Naive thymus-derived CD4-positive, alpha-beta T cell (primary cell): ENCODE data around the gene MDFI. TPM values are rescaled to one million over a fixed set of nuclear protein-coding genes. Genes with fewer than 3 reads are reported as not detected.

Experiments
- ATAC-seq: fragments of 150-1000 bp; cut with Tn5 transposase; 2 replicates; pipeline ENCODE4 v1.10.0; 2021; ENCODE audit warnings: mild to moderate bottlenecking, moderate library complexity
- CTCF ChIA-PET: fragments of 350-600 bp; sonication (Branson Sonifier 250); formaldehyde crosslinking; loops from one replicate; lab custom pipeline; 2021; ENCODE audit warnings: antibody characterized with exemption; lab: Charles Lee
- POLR2A ChIA-PET: fragments of 350-600 bp; sonication (Branson Sonifier 250); formaldehyde crosslinking; loops from one replicate; lab custom pipeline; 2021; ENCODE audit warnings: antibody characterized with exemption, inconsistent platforms; lab: Charles Lee
- DNase-seq, 9 donors: peaks; one replicate each; pipeline versions ENCODE4 v3.0.0 to v3.0.0-alpha.2; 2020 to 2022; ENCODE audit warnings: mixed read lengths in 1 of 9
- H3K27ac ChIP-seq: one replicate; pipeline ENCODE4 v1.7.0; 2013; ENCODE audit warnings: mild to moderate bottlenecking, low read depth, low read length, moderate library complexity
- H3K27me3 ChIP-seq, 2 donors: one replicate each; pipeline ENCODE4 v1.7.0; 2013; ENCODE audit warnings: low read length in 2 of 2, mild to moderate bottlenecking in 2 of 2, moderate library complexity in 2 of 2; ENCODE audit not compliant: control insufficient read depth in 2 of 2, insufficient read depth in 2 of 2
- H3K36me3 ChIP-seq, 3 experiments: 1 replicate in 2 of 3; 2 replicates in 1 of 3; pipeline ENCODE4 v1.7.0; 2013; ENCODE audit warnings: low read length in 3 of 3, mild to moderate bottlenecking in 3 of 3, moderate library complexity in 1 of 3; ENCODE audit not compliant: insufficient read depth in 3 of 3, control insufficient read depth in 2 of 3
- H3K4me1 ChIP-seq, 2 donors: one replicate each; pipeline ENCODE4 v1.7.0; 2013; ENCODE audit warnings: low read length in 2 of 2, mild to moderate bottlenecking in 2 of 2, moderate library complexity in 1 of 2; ENCODE audit not compliant: control insufficient read depth in 2 of 2, insufficient read depth in 2 of 2
- H3K4me3 ChIP-seq: 2 replicates; pipeline ENCODE4 v1.7.0; 2013; ENCODE audit warnings: mild to moderate bottlenecking, low read length
- H3K9me3 ChIP-seq, 3 experiments: 1 replicate in 2 of 3; 2 replicates in 1 of 3; pipeline ENCODE4 v1.7.0; 2013; ENCODE audit warnings: low read length in 3 of 3; ENCODE audit not compliant: control insufficient read depth in 2 of 3
- H3K27ac Mint-ChIP-seq, 9 donors: one replicate each; pipeline ENCODE4 v1.8.0; 2020 to 2022; ENCODE audit warnings: mixed read lengths in 9 of 9, mild to moderate bottlenecking in 8 of 9, moderate library complexity in 5 of 9, inconsistent platforms in 2 of 9
- H3K27me3 Mint-ChIP-seq, 5 donors: one replicate each; pipeline ENCODE4 v1.8.0; 2021 to 2022; ENCODE audit warnings: mixed read lengths in 5 of 5, mild to moderate bottlenecking in 1 of 5
- H3K36me3 Mint-ChIP-seq, 5 donors: one replicate each; pipeline ENCODE4 v1.8.0; 2020 to 2022; ENCODE audit warnings: mixed read lengths in 5 of 5, mild to moderate bottlenecking in 3 of 5, inconsistent platforms in 1 of 5
- H3K4me1 Mint-ChIP-seq, 7 donors: one replicate each; pipeline ENCODE4 v1.8.0; 2020 to 2022; ENCODE audit warnings: mixed read lengths in 7 of 7, mild to moderate bottlenecking in 3 of 7, inconsistent platforms in 1 of 7
- H3K4me3 Mint-ChIP-seq, 10 donors: one replicate each; pipeline ENCODE4 v1.8.0; 2020 to 2022; ENCODE audit warnings: mild to moderate bottlenecking in 10 of 10, mixed read lengths in 10 of 10, moderate library complexity in 6 of 10, inconsistent platforms in 2 of 10
- H3K9me3 Mint-ChIP-seq, 11 donors: one replicate each; pipeline ENCODE4 v1.8.0; 2020 to 2022; ENCODE audit warnings: mixed read lengths in 11 of 11, mild to moderate bottlenecking in 4 of 11, inconsistent platforms in 1 of 11, moderate library complexity in 1 of 11
- intact Hi-C, 2 donors: fragments of 100-400 bp; cut with micrococcal nuclease; formaldehyde crosslinking; loops; one replicate each; pipeline ENCODE4 v1.15.1; 2023
- polyA plus RNA-seq, 2 donors: library from polyadenylated mRNA; unstranded; fragments of 300-500 nt; fragmentation: Illumina TruSeq; gene quantifications; one replicate each; pipeline ENCODE4 v1.2.3, GENCODE V29; 2021
- total RNA-seq, 6 experiments: library from RNA in 5 of 6; stranded (reverse) in 5 of 6; gene quantifications; 1 replicate in 5 of 6; 2 replicates in 1 of 6; pipeline ENCODE4 v1.2.3 and lab custom pipeline; 2021 to 2026

Gene MDFI
- total and polyA plus RNA-seq, 7 experiments from 2014 or later = not detected

GRCh38 chr6:41593406-41593805 is 44.9 kb upstream of the MDFI start:
- intact Hi-C loops = loop anchor here in 1 of 2 donors (2.0 kb wide), 1 partner anchor 287 kb away; no protein-coding TSS in a partner anchor
- H3K4me1 ChIP-seq = peaks cover 0 to 5% of the 10 kb centered on the region in 2 donors
- Mint-ChIP-seq H3K27ac (no peak overlapping the region), H3K9me3 (peaks cover 0 to 1% (median 0%) of the 10 kb centered on the region in 11 donors), H3K27me3 (no peaks in the 10 kb centered on the region), H3K4me3 (no peak overlapping the region), H3K36me3 (peaks cover 0 to 8% (median 0%) of the 10 kb centered on the region in 5 donors), H3K4me1 (peaks cover 0 to 4% (median 0%) of the 10 kb centered on the region in 7 donors)
- no peak for DNase-seq
- ChIA-PET CTCF (interaction anchor here (3.7 kb wide), 1 partner anchor 168 kb away, joined by 22 read pairs; no protein-coding TSS in a partner anchor), POLR2A (no interaction called here)
- H3K4me3 ChIP-seq = no peak overlapping the region
- no peaks in the 10 kb centered on the region for H3K9me3 ChIP-seq
- no peak overlapping the region for H3K27ac ChIP-seq
- H3K36me3 ChIP-seq = peaks cover 0 to 9% (median 0%) of the 10 kb centered on the region in 3 experiments
- no peaks in the 10 kb centered on the region for H3K27me3 ChIP-seq
- ATAC-seq = no peak

GRCh38 chr6:41593839-41594238 is 44.4 kb upstream of the MDFI start:
- Mint-ChIP-seq H3K9me3 (peaks cover 0 to 1% (median 0%) of the 10 kb centered on the region in 11 donors), H3K36me3 (peaks cover 0 to 6% (median 0%) of the 10 kb centered on the region in 5 donors), H3K4me3 (no peak overlapping the region), H3K27ac (no peak overlapping the region), H3K27me3 (no peaks in the 10 kb centered on the region), H3K4me1 (peaks cover 0 to 4% (median 0%) of the 10 kb centered on the region in 7 donors)
- ATAC-seq = no peak
- no peak for DNase-seq
- Histone ChIP-seq H3K27ac (no peak overlapping the region), H3K36me3 (peaks cover 0 to 9% (median 0%) of the 10 kb centered on the region in 3 experiments), H3K4me1 (peaks cover 0 to 5% of the 10 kb centered on the region in 2 donors), H3K27me3 (no peaks in the 10 kb centered on the region), H3K9me3 (no peaks in the 10 kb centered on the region), H3K4me3 (no peak overlapping the region)
- CTCF ChIA-PET = interaction anchor here (1.0 to 3.7 kb wide), 2 partner anchors 9 to 169 kb away, joined by 4 to 22 read pairs; no protein-coding TSS in a partner anchor
- POLR2A ChIA-PET = no interaction called here
- intact Hi-C loops = loop anchor here in 1 of 2 donors (2.0 kb wide), 1 partner anchor 287 kb away; no protein-coding TSS in a partner anchor

- H3K27me3 Mint-ChIP-seq = no peaks in the 10 kb centered on the region
- H3K36me3 Mint-ChIP-seq = peaks cover 0 to 6% (median 0%) of the 10 kb centered on the region in 5 donors
- Histone ChIP-seq H3K9me3 (no peaks in the 10 kb centered on the region), H3K4me3 (no peak overlapping the region), H3K27ac (no peak overlapping the region), H3K27me3 (no peaks in the 10 kb centered on the region), H3K36me3 (peaks cover 0 to 9% (median 0%) of the 10 kb centered on the region in 3 experiments), H3K4me1 (peaks cover 0 to 5% of the 10 kb centered on the region in 2 donors)
- intact Hi-C loops = no loop called here
- no peak overlapping the region for H3K27ac Mint-ChIP-seq
- ChIA-PET POLR2A (interaction anchor here (0.6 kb wide), 1 partner anchor 23 kb away, joined by 4 read pairs; no protein-coding TSS in a partner anchor), CTCF (interaction anchor here (0.7 to 3.7 kb wide), 3 partner anchors 8 to 169 kb away, joined by 3 to 22 read pairs (median 4); no protein-coding TSS in a partner anchor)
- peaks cover 0 to 1% (median 0%) of the 10 kb centered on the region in 11 donors for H3K9me3 Mint-ChIP-seq
- ATAC-seq (no peak), DNase-seq (no peak)
- H3K4me3 Mint-ChIP-seq = no peak overlapping the region
- H3K4me1 Mint-ChIP-seq = peaks cover 0 to 4% (median 0%) of the 10 kb centered on the region in 7 donors
These were observed 43.9 kb upstream of the MDFI start for GRCh38 chr6:41594326-41594725.

- Mint-ChIP-seq H3K27ac (no peak overlapping the region), H3K4me3 (no peak overlapping the region), H3K4me1 (peaks cover 0 to 4% (median 0%) of the 10 kb centered on the region in 7 donors), H3K27me3 (no peaks in the 10 kb centered on the region), H3K36me3 (peaks cover 0 to 6% (median 0%) of the 10 kb centered on the region in 5 donors), H3K9me3 (peaks cover 0 to 1% (median 0%) of the 10 kb centered on the region in 11 donors)
- H3K27me3 ChIP-seq = no peaks in the 10 kb centered on the region
- ATAC-seq = no peak
- H3K4me1 ChIP-seq = peaks cover 0 to 5% of the 10 kb centered on the region in 2 donors
- H3K9me3 ChIP-seq = no peaks in the 10 kb centered on the region
- ChIA-PET CTCF (interaction anchor here (0.7 to 3.7 kb wide), 5 partner anchors 8 to 226 kb away, joined by 3 to 22 read pairs (median 4); no protein-coding TSS in a partner anchor), POLR2A (interaction anchor here (0.6 kb wide), 1 partner anchor 24 kb away, joined by 4 read pairs; no protein-coding TSS in a partner anchor)
- H3K27ac ChIP-seq = no peak overlapping the region
- no peak for DNase-seq
- no peak overlapping the region for H3K4me3 ChIP-seq
- peaks cover 0 to 9% (median 0%) of the 10 kb centered on the region in 3 experiments for H3K36me3 ChIP-seq
- intact Hi-C loops = no loop called here
These were observed 43.5 kb upstream of the MDFI start for GRCh38 chr6:41594766-41595165.

DNA sequence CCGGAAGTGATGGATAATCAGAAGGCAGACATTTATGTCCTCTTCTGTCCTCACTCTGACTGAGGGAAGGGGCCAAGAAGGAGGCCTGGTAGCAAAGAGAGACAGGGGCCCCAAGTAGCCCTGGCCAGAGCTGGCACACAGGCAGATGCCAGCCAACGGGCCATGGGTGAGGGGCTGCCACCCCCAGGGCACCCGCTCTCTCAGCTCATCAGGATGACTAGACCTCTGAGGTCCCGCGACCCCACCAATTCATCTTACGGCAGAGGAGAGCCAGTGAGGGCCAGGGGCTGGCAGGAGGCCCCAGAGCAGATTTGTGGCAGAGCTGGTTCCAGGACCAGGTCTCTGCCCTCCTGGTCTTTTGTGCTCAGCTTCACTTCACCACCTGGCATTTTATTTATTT is 43.1 kb upstream of the MDFI start:
- peaks cover 0 to 6% (median 0%) of the 10 kb centered on the region in 5 donors for H3K36me3 Mint-ChIP-seq
- H3K9me3 Mint-ChIP-seq = peaks cover 0 to 1% (median 0%) of the 10 kb centered on the region in 11 donors
- no peaks in the 10 kb centered on the region for H3K27me3 ChIP-seq
- no peak overlapping the region for H3K27ac Mint-ChIP-seq
- intact Hi-C loops = no loop called here
- H3K27ac ChIP-seq = no peak overlapping the region
- H3K4me1 Mint-ChIP-seq = peaks cover 0 to 4% (median 0%) of the 10 kb centered on the region in 7 donors
- no peaks in the 10 kb centered on the region for H3K27me3 Mint-ChIP-seq
- H3K4me3 ChIP-seq = no peak overlapping the region
- peaks cover 0 to 5% of the 10 kb centered on the region in 2 donors for H3K4me1 ChIP-seq
- DNase-seq (no peak), ATAC-seq (no peak)
- CTCF ChIA-PET = interaction anchor here (0.7 to 3.7 kb wide), 5 partner anchors 89 to 227 kb away, joined by 3 to 22 read pairs (median 5); no protein-coding TSS in a partner anchor
- H3K36me3 ChIP-seq = peaks cover 0 to 9% (median 0%) of the 10 kb centered on the region in 3 experiments
- no peak overlapping the region for H3K4me3 Mint-ChIP-seq
- no peaks in the 10 kb centered on the region for H3K9me3 ChIP-seq
- POLR2A ChIA-PET = interaction anchor here (0.6 kb wide), 1 partner anchor 24 kb away, joined by 4 read pairs; no protein-coding TSS in a partner anchor

DNA sequence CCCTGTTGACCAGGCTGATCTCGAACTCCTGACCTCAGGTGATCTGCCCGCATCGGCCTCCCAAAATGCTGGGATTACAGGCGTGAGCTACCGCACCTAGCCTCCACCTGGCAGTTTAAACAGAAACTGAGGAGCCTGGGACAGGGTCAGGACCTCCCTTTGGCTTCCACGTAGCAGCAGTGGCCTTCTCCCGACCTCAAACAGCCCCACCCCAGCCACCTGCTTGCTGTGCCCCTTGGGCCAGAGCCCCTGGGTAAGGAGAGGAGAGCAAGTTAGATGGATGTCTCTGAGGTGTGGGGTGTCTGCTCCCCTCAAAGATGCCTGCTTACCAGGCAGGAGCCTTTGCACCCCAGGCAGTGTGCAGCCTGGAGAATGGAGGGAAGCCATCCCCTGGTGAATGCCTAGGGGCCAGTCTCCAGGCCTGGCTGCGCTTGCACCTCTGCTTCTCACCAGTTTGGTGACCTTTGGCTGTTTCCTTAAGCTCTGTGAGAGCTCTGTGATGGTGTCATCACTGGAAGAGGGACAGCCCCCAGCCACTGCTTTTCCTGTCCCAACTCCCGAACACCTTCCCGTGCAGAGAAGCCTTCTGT is 42.1 kb upstream of the MDFI start:
- Histone ChIP-seq H3K27ac (no peak overlapping the region), H3K4me3 (no peak overlapping the region), H3K9me3 (no peaks in the 10 kb centered on the region), H3K27me3 (no peaks in the 10 kb centered on the region), H3K36me3 (peaks cover 0 to 9% (median 0%) of the 10 kb centered on the region in 3 experiments), H3K4me1 (peaks cover 0 to 5% of the 10 kb centered on the region in 2 donors)
- POLR2A ChIA-PET = no interaction called here
- Mint-ChIP-seq H3K27ac (no peak overlapping the region), H3K27me3 (no peaks in the 10 kb centered on the region), H3K36me3 (peaks cover 0 to 6% (median 0%) of the 10 kb centered on the region in 5 donors), H3K4me3 (no peak overlapping the region), H3K4me1 (peaks cover 0 to 4% (median 0%) of the 10 kb centered on the region in 7 donors), H3K9me3 (peaks cover 0 to 1% (median 0%) of the 10 kb centered on the region in 11 donors)
- CTCF ChIA-PET = interaction anchor here (1.3 to 3.7 kb wide), 4 partner anchors 88 to 228 kb away, joined by 3 to 22 read pairs (median 8); no protein-coding TSS in a partner anchor
- intact Hi-C loops = no loop called here
- ATAC-seq = no peak
- DNase-seq = no peak
